K562 (cell line): ENCODE results near the gene CLCNKB. TPM values are rescaled to one million over a fixed set of nuclear protein-coding genes. Genes with fewer than 3 reads are reported as not detected.

ENCODE experiments used
- ATAC-seq: fragments of 200-7000 bp; cut with Tn5 transposase; 3 replicates; pipeline ENCODE4 v1.9.1; 2020; ENCODE audit warnings: moderate library complexity
- BruUV-seq: library from RNA; stranded (reverse); fragments of 400-500 nt; replicated peaks from 2 replicates; lab custom pipeline; 2021; lab: Mats Ljungman, UMichigan
- CTCF ChIA-PET: fragments of 300-600 bp; formaldehyde crosslinking; extraction: SDS; loops from one replicate; lab custom pipeline; 2021; ENCODE audit warnings: low intra/inter-chr PET ratio; lab: Yijun Ruan, JAX
- POLR2A ChIA-PET: fragments of 300-600, 350-650 bp; sonication (Branson Sonifier 250); formaldehyde crosslinking; extraction: SDS; loops from one replicate; lab custom pipeline; 2021; ENCODE audit warnings: antibody characterized with exemption, inconsistent platforms; lab: Yijun Ruan, JAX
- DNase-seq, 4 experiments: peaks; one replicate each; pipeline versions ENCODE4 v3.0.0 to v3.0.0-alpha.2; 2011 to 2018; ENCODE audit warnings: low spot score in 3 of 4, mixed read lengths in 3 of 4; ENCODE audit errors: extremely low read depth in 1 of 4
- FAIRE-seq: peaks from 2 replicates; lab custom pipeline; 2011; peaks lifted over from hg19 to GRCh38; lab: Jason Lieb, UNC
- H2AFZ ChIP-seq: 2 replicates; pipeline ENCODE4 v1.6.0; 2011; ENCODE audit warnings: low read depth, low read length, control low read depth, inconsistent platforms
- H3K27ac ChIP-seq: fragments of 200-600 bp; 3 replicates; pipeline ENCODE4 v1.8.0; 2011; ENCODE audit warnings: low read depth, mild to moderate bottlenecking, control low read depth, inconsistent platforms, low read length, moderate library complexity, mixed read lengths; ENCODE audit errors: extremely low read depth
- H3K27me3 ChIP-seq, 2 experiments: fragments of 300-600 bp in 1 of 2; 2 replicates in 1 of 2; 3 replicates in 1 of 2; pipeline versions ENCODE4 v1.6.0 to v1.8.0; 2011; ENCODE audit warnings: inconsistent platforms in 2 of 2, low read length in 2 of 2, mild to moderate bottlenecking in 1 of 2, mixed read lengths in 1 of 2, moderate library complexity in 1 of 2; ENCODE audit not compliant: control insufficient read depth in 2 of 2, insufficient read depth in 2 of 2
- H3K36me3 ChIP-seq: fragments of 300-600 bp; 3 replicates; pipeline ENCODE4 v1.8.0; 2011; ENCODE audit warnings: mild to moderate bottlenecking, low read length, inconsistent platforms; ENCODE audit not compliant: control insufficient read depth, insufficient read depth
- H3K4me1 ChIP-seq, 2 experiments: fragments of 200-600 bp in 1 of 2; replicated peaks in 1 of 2; 2 replicates in 1 of 2; 3 replicates in 1 of 2; pipeline versions ENCODE4 v1.5.1 to v1.8.0; 2011; ENCODE audit warnings: inconsistent platforms in 2 of 2, low read length in 2 of 2, mild to moderate bottlenecking in 1 of 2, mixed read lengths in 1 of 2, moderate library complexity in 1 of 2; ENCODE audit not compliant: control insufficient read depth in 2 of 2, insufficient read depth in 2 of 2
- H3K4me2 ChIP-seq: 2 replicates; pipeline ENCODE4 v1.6.1; 2011; ENCODE audit warnings: low read length, control low read depth, inconsistent platforms, mixed read lengths; ENCODE audit not compliant: insufficient read depth
- H3K4me3 ChIP-seq: fragments of 200-600 bp; sonication (generic), shearing (Covaris generic); 2 replicates; pipeline ENCODE4 v1.5.1; 2016; ENCODE audit warnings: control low read depth, inconsistent platforms
- H3K79me2 ChIP-seq: fragments of 200-600 bp; 3 replicates; pipeline ENCODE4 v1.8.0; 2011; ENCODE audit warnings: low read length, inconsistent platforms; ENCODE audit not compliant: control insufficient read depth, insufficient read depth
- H3K9ac ChIP-seq, 2 experiments: 2 replicates each; pipeline versions ENCODE4 v1.6.0 to v1.6.1; 2011; ENCODE audit warnings: low read depth in 2 of 2, low read length in 2 of 2, control low read depth in 1 of 2, inconsistent platforms in 1 of 2, mild to moderate bottlenecking in 1 of 2, mixed read lengths in 1 of 2; ENCODE audit not compliant: insufficient read depth in 1 of 2
- H3K9me1 ChIP-seq: one replicate; pipeline ENCODE4 v1.6.0; 2011; ENCODE audit warnings: inconsistent platforms, mild to moderate bottlenecking, low read length, moderate library complexity; ENCODE audit not compliant: control insufficient read depth, insufficient read depth
- H3K9me3 ChIP-seq: replicated peaks from 2 replicates; pipeline ENCODE4 v1.5.1; 2011; ENCODE audit warnings: low read depth, low read length, inconsistent platforms; ENCODE audit not compliant: control insufficient read depth, insufficient read depth
- H4K20me1 ChIP-seq: replicated peaks from 2 replicates; pipeline ENCODE4 v1.6.1; 2011; ENCODE audit warnings: low read length, inconsistent platforms, mixed read lengths; ENCODE audit not compliant: control insufficient read depth, insufficient read depth
- ARID1B ChIP-seq: fragments of 450-650 bp; IDR thresholded peaks from 2 replicates; pipeline ENCODE4 v1.6.1; 2016; ENCODE audit warnings: antibody characterized with exemption, mild to moderate bottlenecking, inconsistent platforms
- BRCA1 ChIP-seq, 2 experiments: fragments of 450-650 bp in 1 of 2; sonication (generic) in 1 of 2; formaldehyde crosslinking in 1 of 2; IDR thresholded peaks; 2 replicates each; pipeline versions ENCODE4 v1.5.0 to v1.6.1; 2017 to 2020; ENCODE audit warnings: mild to moderate bottlenecking in 1 of 2, missing genetic modification reagents in 1 of 2
- DMBX1 ChIP-seq: fragments of 250-450 bp; sonication (Bioruptor Pico); IDR thresholded peaks from 2 replicates; pipeline ENCODE4 v1.8.0; 2022; ENCODE audit warnings: inconsistent platforms, mild to moderate bottlenecking, moderate library complexity, borderline replicate concordance
- GTF2A2 ChIP-seq: IDR thresholded peaks from 2 replicates; pipeline ENCODE4 v1.6.1; 2016; ENCODE audit warnings: mild to moderate bottlenecking, missing genetic modification characterization, missing compliant biosample characterization
- HSF4 ChIP-seq: fragments of 250-450 bp; sonication (Bioruptor Pico); IDR thresholded peaks from 2 replicates; pipeline ENCODE4 v2.1.2; 2022; ENCODE audit warnings: mild to moderate bottlenecking, moderate library complexity, borderline replicate concordance
- MTA3 ChIP-seq: fragments of 450-650 bp; formaldehyde crosslinking; IDR thresholded peaks from 2 replicates; pipeline ENCODE4 v1.6.1; 2017; ENCODE audit warnings: mild to moderate bottlenecking, borderline replicate concordance
- NFE2 ChIP-seq: IDR thresholded peaks from 2 replicates; pipeline ENCODE4 v1.6.1; 2014; ENCODE audit warnings: antibody characterized with exemption, low read depth
- POLR2AphosphoS5 ChIP-seq: IDR thresholded peaks from 2 replicates; pipeline ENCODE4 v1.6.1; 2011; ENCODE audit warnings: mild to moderate bottlenecking, low read depth, low read length, moderate library complexity; ENCODE audit not compliant: control insufficient read depth, insufficient read depth
- SETDB1 ChIP-seq: IDR thresholded peaks from one replicate; pipeline ENCODE4 v1.6.1; 2012; ENCODE audit warnings: low read length, control low read depth, inconsistent platforms
- SNIP1 ChIP-seq: fragments of 450-650 bp; IDR thresholded peaks from 2 replicates; pipeline ENCODE4 v1.7.1; 2017; ENCODE audit warnings: low read depth, mild to moderate bottlenecking
- TAF9B ChIP-seq: fragments of 450-650 bp; IDR thresholded peaks from 2 replicates; pipeline ENCODE4 v1.6.1; 2018; ENCODE audit warnings: mild to moderate bottlenecking; ENCODE audit not compliant: partially characterized antibody
- TOE1 ChIP-seq, 2 experiments: fragments of 450-650 bp in 1 of 2; sonication (generic) in 1 of 2; formaldehyde crosslinking in 1 of 2; IDR thresholded peaks; 2 replicates each; pipeline versions ENCODE4 v1.7.1 to v1.8.0; 2016 to 2022; ENCODE audit warnings: borderline replicate concordance in 2 of 2, mild to moderate bottlenecking in 2 of 2, antibody characterized with exemption in 1 of 2, inconsistent platforms in 1 of 2, low read depth in 1 of 2, missing genetic modification reagents in 1 of 2, moderate library complexity in 1 of 2
- ZNF324 ChIP-seq: fragments of 250-450 bp; sonication (Bioruptor Pico); IDR thresholded peaks from 2 replicates; pipeline ENCODE4 v1.4.0; 2020; ENCODE audit warnings: mild to moderate bottlenecking
- ZNF354B ChIP-seq: fragments of 250-450 bp; sonication (Bioruptor Pico); IDR thresholded peaks from 2 replicates; pipeline ENCODE4 v1.4.0; 2020
- ZNF408 ChIP-seq: fragments of 250-450 bp; sonication (Bioruptor Pico); IDR thresholded peaks from 2 replicates; pipeline ENCODE4 v1.4.0; 2020; ENCODE audit warnings: low read depth, mild to moderate bottlenecking, moderate library complexity
- WGBS: fragments of 100-300 bp; shearing (Covaris generic); methylation state at CpG from one replicate; pipeline ENCODE4 v1.1.6; 2016; ENCODE audit warnings: low coverage, mixed read lengths; ENCODE audit not compliant: insufficient coverage; ENCODE audit errors: missing lambda C conversion rate; 5-methylcytosine and 5-hydroxymethylcytosine counted together
- in situ Hi-C: fragments of 300-500 bp; cut with MboI; formaldehyde crosslinking; loops from 4 replicates; pipeline ENCODE4 v1.15.0; 2018; ENCODE audit warnings: inconsistent platforms, mixed read lengths
- intact Hi-C: fragments of 100-400 bp; cut with micrococcal nuclease; formaldehyde crosslinking; loops from 2 replicates; pipeline ENCODE4 v1.14.2; 2022
- polyA plus RNA-seq, 8 experiments: library from polyadenylated mRNA; depleted of rRNA in 4 of 8; stranded (reverse) in 5 of 8; unstranded in 3 of 8; fragments of >200 nt; fragmentation: Nextera tagmentation in 2 of 8; fragmentation: Illumina TruSeq in 1 of 8; extraction: Ambion mirVana in 2 of 8; extraction: Trizol in 1 of 8; gene quantifications; 2 replicates each; pipeline versions ENCODE4 v1.2.1 to v1.2.3, GENCODE V29; 2011 to 2014; ENCODE audit warnings: inconsistent platforms in 1 of 8, missing spikeins in 1 of 8
- total RNA-seq, 7 experiments: library from RNA; depleted of rRNA in 6 of 7; stranded (reverse); fragments of >200 nt in 6 of 7; fragmentation: Illumina TruSeq in 2 of 7; extraction: Trizol in 2 of 7; gene quantifications; 2 replicates each; pipeline versions ENCODE4 v1.2.1 to v1.2.3, GENCODE V29; 2011 to 2021; ENCODE audit warnings: low replicate concordance in 1 of 7
- TF ChIP-seq, protein P1 (sequence below), 2 experiments: fragments of 450-650 bp in 1 of 2; sonication (generic) in 1 of 2; formaldehyde crosslinking; conservative IDR thresholded peaks; 2 replicates each; pipeline versions ENCODE4 v1.4.0 to v1.8.1; 2020 to 2022; ENCODE audit warnings: mild to moderate bottlenecking in 1 of 2, missing genetic modification reagents in 1 of 2
- TF ChIP-seq, protein P2 (sequence below): fragments of 250-450 bp; sonication (Bioruptor Pico); IDR thresholded peaks from 2 replicates; pipeline ENCODE4 v1.4.0; 2020; ENCODE audit warnings: mild to moderate bottlenecking
- TF ChIP-seq, protein P3 (sequence below): fragments of 450-650 bp; IDR thresholded peaks from one replicate; pipeline ENCODE4 v1.6.1; 2018; ENCODE audit warnings: mild to moderate bottlenecking, moderate library complexity; ENCODE audit not compliant: partially characterized antibody

The CLCNKB gene
- total and polyA plus RNA-seq, 9 of the 15 experiments (the other 6 are each of a cell fraction or from before 2014, with no cell fraction given) = 0.08 to 1.7 (median 0.64) TPM

DNA sequence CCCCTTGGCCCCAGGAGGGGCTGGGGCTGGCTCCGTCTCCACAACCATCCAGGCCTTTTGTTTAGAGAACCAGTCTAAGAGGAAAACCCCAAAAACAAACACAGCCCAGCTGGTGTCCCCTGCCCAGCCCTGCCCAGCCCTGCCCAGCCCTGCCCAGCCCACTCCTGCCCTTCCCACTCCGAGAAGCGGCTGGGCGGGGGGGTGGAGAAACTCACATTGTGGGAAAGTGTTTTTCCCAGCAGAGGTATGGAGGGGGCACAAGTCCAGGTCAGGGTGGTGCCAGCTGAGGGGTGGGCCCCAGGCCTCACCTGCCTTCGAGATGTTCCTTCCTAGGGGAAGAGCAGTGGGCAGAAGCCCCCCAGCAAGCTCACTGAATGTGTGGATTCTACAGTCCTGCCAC is 39.9 kb downstream of the CLCNKB start:
- Histone ChIP-seq H3K4me1 (peaks cover 8 to 29% of the 10 kb centered on the region in 2 experiments), H3K79me2 (no peaks in the 10 kb centered on the region), H3K9me3 (no peaks in the 10 kb centered on the region), H4K20me1 (no peaks in the 10 kb centered on the region), H3K36me3 (no peaks in the 10 kb centered on the region), H3K9ac (peak overlapping the region in 1 of 2 experiments; percentile 47; a peak in 1 of 4 replicates), H3K4me3 (no peak overlapping the region), H3K9me1 (no peaks in the 10 kb centered on the region), H3K27ac (no peak overlapping the region), H3K4me2 (no peak overlapping the region), H2AFZ (no peak overlapping the region), H3K27me3 (no peaks in the 10 kb centered on the region)
- CTCF ChIA-PET = interaction anchor here (0.6 to 9.0 kb wide), 4 partner anchors 103 to 868 kb away, joined by 3 to 208 read pairs (median 4); no protein-coding TSS in a partner anchor
- FAIRE-seq (no peak), ATAC-seq (no peak), DNase-seq (no peak)
- WGBS = 75% methylated on average over 5 of the region's 5 CpGs
- intact Hi-C loops = loop anchor here (5.0 kb wide), 1 partner anchor 69 kb away; no protein-coding TSS in a partner anchor
- no TSS peak for BruUV-seq
- TF ChIP-seq DMBX1 (CRISPR knock-in tag) (no peak), TAF9B (no peak), SNIP1 (no peak), NFE2 (no peak), GTF2A2 (tag) (no peak), HSF4 (CRISPR knock-in tag) (no peak), ZNF324 (CRISPR knock-in tag) (no peak), TOE1 (IDR thresholded peaks at IDR 0.05; ENCODE audit: borderline replicate concordance) (no peak), TOE1 (CRISPR knock-in tag; IDR thresholded peaks at IDR 0.05; ENCODE audit: borderline replicate concordance, low read depth) (no peak), MTA3 (no peak), ARID1B (no peak), ZNF354B (no peak), POLR2AphosphoS5 (no peak), ZNF408 (CRISPR knock-in tag) (no peak), SETDB1 (no peak), BRCA1 (IDR thresholded peaks at IDR 0.05) (no peak), BRCA1 (CRISPR knock-in tag; IDR thresholded peaks at IDR 0.05) (no peak)
- TF ChIP-seq, protein P1, sequence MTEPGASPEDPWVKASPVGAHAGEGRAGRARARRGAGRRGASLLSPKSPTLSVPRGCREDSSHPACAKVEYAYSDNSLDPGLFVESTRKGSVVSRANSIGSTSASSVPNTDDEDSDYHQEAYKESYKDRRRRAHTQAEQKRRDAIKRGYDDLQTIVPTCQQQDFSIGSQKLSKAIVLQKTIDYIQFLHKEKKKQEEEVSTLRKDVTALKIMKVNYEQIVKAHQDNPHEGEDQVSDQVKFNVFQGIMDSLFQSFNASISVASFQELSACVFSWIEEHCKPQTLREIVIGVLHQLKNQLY (CRISPR knock-in tag; conservative IDR thresholded peaks at IDR 0.05) = no peak
- TF ChIP-seq, protein P2, sequence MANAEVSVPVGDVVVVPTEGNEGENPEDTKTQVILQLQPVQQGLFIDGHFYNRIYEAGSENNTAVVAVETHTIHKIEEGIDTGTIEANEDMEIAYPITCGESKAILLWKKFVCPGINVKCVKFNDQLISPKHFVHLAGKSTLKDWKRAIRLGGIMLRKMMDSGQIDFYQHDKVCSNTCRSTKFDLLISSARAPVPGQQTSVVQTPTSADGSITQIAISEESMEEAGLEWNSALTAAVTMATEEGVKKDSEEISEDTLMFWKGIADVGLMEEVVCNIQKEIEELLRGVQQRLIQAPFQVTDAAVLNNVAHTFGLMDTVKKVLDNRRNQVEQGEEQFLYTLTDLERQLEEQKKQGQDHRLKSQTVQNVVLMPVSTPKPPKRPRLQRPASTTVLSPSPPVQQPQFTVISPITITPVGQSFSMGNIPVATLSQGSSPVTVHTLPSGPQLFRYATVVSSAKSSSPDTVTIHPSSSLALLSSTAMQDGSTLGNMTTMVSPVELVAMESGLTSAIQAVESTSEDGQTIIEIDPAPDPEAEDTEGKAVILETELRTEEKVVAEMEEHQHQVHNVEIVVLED (CRISPR knock-in tag) = no peak
- TF ChIP-seq, protein P3, sequence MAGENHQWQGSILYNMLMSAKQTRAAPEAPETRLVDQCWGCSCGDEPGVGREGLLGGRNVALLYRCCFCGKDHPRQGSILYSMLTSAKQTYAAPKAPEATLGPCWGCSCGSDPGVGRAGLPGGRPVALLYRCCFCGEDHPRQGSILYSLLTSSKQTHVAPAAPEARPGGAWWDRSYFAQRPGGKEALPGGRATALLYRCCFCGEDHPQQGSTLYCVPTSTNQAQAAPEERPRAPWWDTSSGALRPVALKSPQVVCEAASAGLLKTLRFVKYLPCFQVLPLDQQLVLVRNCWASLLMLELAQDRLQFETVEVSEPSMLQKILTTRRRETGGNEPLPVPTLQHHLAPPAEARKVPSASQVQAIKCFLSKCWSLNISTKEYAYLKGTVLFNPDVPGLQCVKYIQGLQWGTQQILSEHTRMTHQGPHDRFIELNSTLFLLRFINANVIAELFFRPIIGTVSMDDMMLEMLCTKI = no peak
- POLR2A ChIA-PET = interaction anchor here (0.6 to 1.5 kb wide), 3 partner anchors 10 to 430 kb away, joined by 3 to 4 read pairs (median 3); no protein-coding TSS in a partner anchor
- in situ Hi-C loops = loop anchor here (5.0 kb wide), 3 partner anchors 104 to 279 kb away; no protein-coding TSS in a partner anchor
